ENCODE measurements around the gene CELF4. TPM values are rescaled to one million over a fixed set of nuclear protein-coding genes. Genes with fewer than 3 reads are reported as not detected.

Gene CELF4
- polyA plus RNA-seq, 1 donor (not counting 4 experiments of a cell fraction or from before 2014, with no cell fraction given), result not detected

DNA sequence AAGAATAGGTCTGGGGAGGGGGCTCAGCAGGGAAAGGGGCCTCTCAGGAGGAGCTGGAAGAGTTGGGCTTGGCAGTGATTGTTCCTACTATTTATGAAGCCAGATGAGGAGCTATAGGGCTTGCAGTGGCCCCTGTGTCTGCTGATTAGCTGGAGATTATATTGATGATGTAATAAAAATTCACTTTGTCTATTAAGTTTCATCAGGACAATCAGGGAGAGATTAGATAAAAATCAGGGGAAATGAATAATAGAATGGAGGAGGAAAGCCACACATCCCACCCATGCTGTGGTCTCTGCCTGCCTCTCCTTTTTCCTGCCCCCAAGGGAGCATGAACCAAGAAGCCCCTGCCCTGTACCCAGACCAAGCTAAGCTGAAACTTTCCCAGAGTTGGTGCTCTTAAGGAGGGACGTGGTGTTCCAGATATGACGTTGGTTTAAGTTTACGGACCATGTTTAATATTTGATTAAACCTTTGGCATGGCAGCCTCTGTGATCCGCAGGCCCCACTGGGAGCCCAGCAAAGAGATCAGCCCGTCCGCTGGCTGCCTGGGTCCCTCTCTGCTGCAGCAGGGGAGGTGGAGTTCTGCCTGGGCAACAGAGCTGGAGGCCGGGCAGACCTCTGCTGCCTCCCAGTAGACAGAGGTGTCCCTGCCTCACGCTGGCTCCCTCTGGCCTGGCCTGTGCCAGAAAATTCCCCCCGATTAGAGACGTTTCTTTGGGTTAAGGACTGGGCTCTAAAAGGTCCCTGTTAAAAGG, 15.3 kb downstream of the CELF4 start:
- no peak for FAIRE-seq
- dilution Hi-C loops (cut with MboI; ENCODE audit: extremely low pct_ligation_motif_present, low sequenced_read_pairs), result no loop called here

DNA sequence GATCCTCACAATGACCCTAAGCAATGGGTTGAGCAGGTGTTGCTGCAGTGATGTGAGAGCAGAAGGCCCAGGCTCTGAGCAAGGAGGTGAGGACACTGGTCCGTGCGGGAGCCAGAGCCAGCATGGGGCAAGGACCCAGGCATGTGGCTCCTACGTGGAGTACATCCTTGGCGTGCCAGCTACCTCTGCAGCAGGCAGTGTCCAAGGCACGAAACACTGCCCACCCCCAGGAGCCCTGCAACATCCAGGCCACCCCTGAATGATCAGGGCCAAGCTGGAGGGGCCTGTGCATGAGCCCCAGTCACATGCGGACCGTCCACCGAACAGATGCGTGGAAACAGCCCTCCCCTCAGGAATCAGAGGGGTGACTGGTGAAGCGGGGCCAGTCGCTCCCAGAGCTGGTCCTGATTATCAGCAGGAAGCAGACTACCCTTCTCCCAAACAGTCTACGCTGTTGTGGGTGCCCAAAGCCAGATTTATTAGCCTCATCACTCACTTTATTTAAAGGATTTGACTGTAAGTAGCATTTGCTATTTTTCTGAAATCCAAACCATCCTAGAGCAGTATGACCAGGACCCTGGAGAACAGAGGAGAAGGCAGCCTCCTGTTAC, 16.8 kb downstream of the CELF4 start:
- H3K4me3 ChIP-seq (ENCODE audit: control insufficient read depth in 2 of 3, extremely low read depth in 1 of 3, insufficient read depth in 2 of 3, low read depth in 1 of 3, low read length in 3 of 3), result no peak overlapping the region

More for the DNA sequence above, 15.3 kb downstream of the CELF4 start:
- Histone ChIP-seq H3K27me3 (ENCODE audit: control insufficient read depth, extremely low read depth, insufficient read depth, low read length) (no peaks in the 10 kb centered on the region), H3K4me2 (ENCODE audit: control insufficient read depth, extremely low read depth, insufficient read depth, low read depth, low read length) (no peak overlapping the region), H3K4me1 (ENCODE audit: control insufficient read depth, extremely low read depth, insufficient read depth, low read length) (no peaks in the 10 kb centered on the region), H3K9me3 (ENCODE audit: control insufficient read depth, low read depth, low read length) (no peaks in the 10 kb centered on the region), H3K9me1 (ENCODE audit: control insufficient read depth, extremely low read depth, insufficient read depth, low read length) (no peaks in the 10 kb centered on the region), H3K79me2 (ENCODE audit: control insufficient read depth, insufficient read depth, low read length) (no peaks in the 10 kb centered on the region), H3K4me3 (ENCODE audit: control insufficient read depth in 2 of 3, extremely low read depth in 1 of 3, insufficient read depth in 2 of 3, low read depth in 1 of 3, low read length in 3 of 3) (no peak overlapping the region), H3K27ac (ENCODE audit: control insufficient read depth, insufficient read depth, low read length) (no peak overlapping the region), H3K9ac (ENCODE audit: control insufficient read depth, extremely low read depth, insufficient read depth, low read length) (no peak overlapping the region), H4K20me1 (ENCODE audit: control insufficient read depth, extremely low read depth, insufficient read depth, low read length) (no peaks in the 10 kb centered on the region), H3K36me3 (ENCODE audit: control insufficient read depth in 2 of 2, extremely low read depth in 1 of 2, insufficient read depth in 2 of 2, low read length in 2 of 2) (no peaks in the 10 kb centered on the region), H2AFZ (ENCODE audit: control insufficient read depth, low read length) (no peak overlapping the region)
- no peak for DNase-seq (ENCODE audit: low read depth, low spot score)
- no peak for TF ChIP-seq EZH2 (IDR thresholded peaks at IDR 0.05; ENCODE audit: low read length)
- TF ChIP-seq, protein P1, sequence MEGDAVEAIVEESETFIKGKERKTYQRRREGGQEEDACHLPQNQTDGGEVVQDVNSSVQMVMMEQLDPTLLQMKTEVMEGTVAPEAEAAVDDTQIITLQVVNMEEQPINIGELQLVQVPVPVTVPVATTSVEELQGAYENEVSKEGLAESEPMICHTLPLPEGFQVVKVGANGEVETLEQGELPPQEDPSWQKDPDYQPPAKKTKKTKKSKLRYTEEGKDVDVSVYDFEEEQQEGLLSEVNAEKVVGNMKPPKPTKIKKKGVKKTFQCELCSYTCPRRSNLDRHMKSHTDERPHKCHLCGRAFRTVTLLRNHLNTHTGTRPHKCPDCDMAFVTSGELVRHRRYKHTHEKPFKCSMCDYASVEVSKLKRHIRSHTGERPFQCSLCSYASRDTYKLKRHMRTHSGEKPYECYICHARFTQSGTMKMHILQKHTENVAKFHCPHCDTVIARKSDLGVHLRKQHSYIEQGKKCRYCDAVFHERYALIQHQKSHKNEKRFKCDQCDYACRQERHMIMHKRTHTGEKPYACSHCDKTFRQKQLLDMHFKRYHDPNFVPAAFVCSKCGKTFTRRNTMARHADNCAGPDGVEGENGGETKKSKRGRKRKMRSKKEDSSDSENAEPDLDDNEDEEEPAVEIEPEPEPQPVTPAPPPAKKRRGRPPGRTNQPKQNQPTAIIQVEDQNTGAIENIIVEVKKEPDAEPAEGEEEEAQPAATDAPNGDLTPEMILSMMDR (optimal IDR thresholded peaks at IDR 0.05 in 1 of 3, IDR thresholded peaks at IDR 0.05 in 1 of 3, conservative IDR thresholded peaks at IDR 0.05 in 1 of 3; ENCODE audit: extremely low read depth in 1 of 3, insufficient read depth in 2 of 3, low read length in 3 of 3), result no peak

More for the DNA sequence above, 16.8 kb downstream of the CELF4 start:
- no peaks in the 10 kb centered on the region for H3K4me1 ChIP-seq (ENCODE audit: control insufficient read depth, extremely low read depth, insufficient read depth, low read length)
- no peak overlapping the region for H3K27ac ChIP-seq (ENCODE audit: control insufficient read depth, insufficient read depth, low read length)
- H3K27me3 ChIP-seq (ENCODE audit: control insufficient read depth, extremely low read depth, insufficient read depth, low read length), result no peaks in the 10 kb centered on the region
- no peak overlapping the region for H3K9ac ChIP-seq (ENCODE audit: control insufficient read depth, extremely low read depth, insufficient read depth, low read length)
- no peaks in the 10 kb centered on the region for H3K9me3 ChIP-seq (ENCODE audit: control insufficient read depth, low read depth, low read length)
- TF ChIP-seq, protein P1 (optimal IDR thresholded peaks at IDR 0.05 in 1 of 3, IDR thresholded peaks at IDR 0.05 in 1 of 3, conservative IDR thresholded peaks at IDR 0.05 in 1 of 3; ENCODE audit: extremely low read depth in 1 of 3, insufficient read depth in 2 of 3, low read length in 3 of 3), result no peak
- TF ChIP-seq EZH2 (IDR thresholded peaks at IDR 0.05; ENCODE audit: low read length), result no peak
- H3K79me2 ChIP-seq (ENCODE audit: control insufficient read depth, insufficient read depth, low read length), result no peaks in the 10 kb centered on the region
- FAIRE-seq, result no peak
- no peak overlapping the region for H2AFZ ChIP-seq (ENCODE audit: control insufficient read depth, low read length)
- dilution Hi-C loops (cut with MboI; ENCODE audit: extremely low pct_ligation_motif_present, low sequenced_read_pairs), result no loop called here
- no peaks in the 10 kb centered on the region for H3K9me1 ChIP-seq (ENCODE audit: control insufficient read depth, extremely low read depth, insufficient read depth, low read length)
- no peaks in the 10 kb centered on the region for H3K36me3 ChIP-seq (ENCODE audit: control insufficient read depth in 2 of 2, extremely low read depth in 1 of 2, insufficient read depth in 2 of 2, low read length in 2 of 2)
- H4K20me1 ChIP-seq (ENCODE audit: control insufficient read depth, extremely low read depth, insufficient read depth, low read length), result no peaks in the 10 kb centered on the region
- H3K4me2 ChIP-seq (ENCODE audit: control insufficient read depth, extremely low read depth, insufficient read depth, low read depth, low read length), result no peak overlapping the region
- no peak for DNase-seq (ENCODE audit: low read depth, low spot score)

Data from keratinocyte (primary cell).